Caki2 (cell line): ENCODE measurements around the gene TMEM179. TPM values are rescaled to one million over a fixed set of nuclear protein-coding genes. Genes with fewer than 3 reads are reported as not detected.
"Not testable (repeated sequence)": the region's sequence is repeated elsewhere in the genome, so short reads cannot be mapped to it uniquely, and the experiment has no call there.

ENCODE experiments used
- DNase-seq: peaks from one replicate; pipeline ENCODE4 v3.0.0-alpha.2; 2015; ENCODE audit warnings: low read depth
- in situ Hi-C: cut with HindIII; loops from 2 replicates; pipeline ENCODE4 v1.10.0; 2016; ENCODE audit warnings: low sequenced_read_pairs, low pct_unique_long_range_greater_than_20kb, mixed read lengths
- total RNA-seq: library from RNA; depleted of rRNA; stranded (reverse); fragments of >200 nt; shearing (Covaris generic); gene quantifications from 2 replicates; pipeline ENCODE4 v1.2.3, GENCODE V29; 2014; ENCODE audit warnings: low replicate concordance

The TMEM179 gene
- total RNA-seq, 1 experiment from 2014 or later = 3.1 TPM

- in situ Hi-C loops = no loop called here
- no peak for DNase-seq
Observed at GRCh38 chr14:104591506-104592291, 12.9 kb downstream of the TMEM179 start.

- DNase-seq = no peak
- in situ Hi-C loops = no loop called here
Observed at GRCh38 chr14:104591031-104591430, 13.5 kb downstream of the TMEM179 start.

GRCh38 chr14:104590240-104590965 lies 14.2 kb downstream of the TMEM179 start:
- in situ Hi-C loops = no loop called here
- DNase-seq = no peak

DNA sequence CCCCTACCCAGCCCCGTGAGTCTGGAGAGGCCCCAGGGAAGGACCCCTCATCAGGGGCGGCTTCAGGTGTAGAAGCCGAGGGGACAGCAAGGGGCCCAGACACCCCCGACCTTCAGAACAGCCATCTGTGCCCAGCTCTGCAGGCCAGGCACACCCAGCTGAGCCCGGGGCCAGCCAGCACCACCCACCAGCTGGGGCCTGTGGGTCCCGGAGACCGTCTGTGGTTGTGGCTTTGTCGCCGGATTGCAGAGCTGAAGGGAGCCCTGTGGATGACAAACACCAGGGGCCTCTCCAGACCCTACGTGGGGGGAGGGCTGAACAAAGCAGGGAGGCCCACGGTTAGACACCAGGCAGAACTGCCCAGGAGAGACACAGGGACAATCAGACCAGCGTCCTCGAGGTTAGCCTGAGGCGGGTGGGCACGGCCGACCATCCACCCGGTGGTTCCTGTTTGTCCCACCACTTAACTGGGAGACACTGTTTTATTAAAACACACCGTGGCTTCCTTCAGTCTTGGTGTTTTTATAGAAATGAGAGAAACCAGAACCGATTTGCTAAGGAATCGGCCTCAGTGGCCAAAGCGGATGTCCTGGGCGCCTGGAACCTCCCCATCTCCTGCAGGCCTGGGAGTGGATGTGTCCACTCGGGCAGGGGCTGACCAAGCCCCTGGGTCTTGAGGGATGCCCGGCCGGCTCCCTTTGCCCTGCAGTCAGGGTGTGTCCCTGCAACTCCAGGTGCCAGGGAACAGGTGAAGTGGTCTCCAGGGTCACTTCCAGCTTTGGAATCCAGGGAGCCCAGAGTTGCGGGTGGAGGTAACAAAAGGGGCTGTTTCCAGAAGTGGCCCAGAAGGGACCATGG lies 15.0 kb downstream of the TMEM179 start:
- in situ Hi-C loops = no loop called here

GRCh38 chr14:104588066-104588857 lies 16.3 kb downstream of the TMEM179 start:
- in situ Hi-C loops = no loop called here
- DNase-seq = no peak

More for the DNA sequence above, 15.0 kb downstream of the TMEM179 start:
- no peak for DNase-seq

- no peak for DNase-seq
- in situ Hi-C loops = no loop called here
Observed at GRCh38 chr14:104587641-104588040, 16.9 kb downstream of the TMEM179 start.

DNA sequence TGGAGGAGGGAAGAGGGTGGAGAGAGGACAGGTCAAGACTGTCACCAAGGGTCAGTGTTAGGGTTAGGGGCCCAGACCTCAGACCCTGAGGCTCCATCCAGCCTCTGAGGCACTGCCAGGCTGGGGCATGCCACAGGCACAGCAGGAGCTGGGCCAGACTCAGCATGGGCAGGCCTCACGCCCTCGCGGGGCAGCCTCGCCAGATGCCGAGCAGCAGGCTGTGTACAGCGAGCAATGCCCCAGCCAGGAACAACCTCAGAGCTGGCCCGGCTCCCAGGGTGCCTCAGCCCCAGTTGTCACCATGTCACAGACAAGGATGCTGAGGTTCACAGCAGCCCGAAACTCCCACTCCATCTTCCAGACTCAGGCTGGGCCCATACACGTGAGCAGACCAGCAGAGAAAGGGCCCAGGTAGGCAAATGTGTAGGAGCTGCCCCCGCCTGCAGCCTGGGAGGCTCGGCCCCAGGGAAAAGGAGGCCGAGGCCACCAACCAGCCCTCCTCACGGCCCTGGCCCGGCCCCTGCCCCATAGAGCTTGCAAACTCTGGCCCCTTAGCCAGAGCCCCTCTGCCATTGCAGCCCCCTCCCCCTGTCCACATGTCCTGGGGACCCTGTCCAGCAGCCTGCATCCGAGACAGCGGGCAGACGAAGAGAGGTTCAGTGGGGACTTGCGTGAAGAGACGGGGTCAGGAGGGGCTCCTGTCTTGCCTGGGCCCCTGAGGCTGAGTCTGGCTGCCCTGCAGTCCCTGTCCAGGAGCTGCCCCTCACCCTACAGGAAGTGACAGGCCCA lies 17.5 kb downstream of the TMEM179 start:
- in situ Hi-C loops = no loop called here

DNA sequence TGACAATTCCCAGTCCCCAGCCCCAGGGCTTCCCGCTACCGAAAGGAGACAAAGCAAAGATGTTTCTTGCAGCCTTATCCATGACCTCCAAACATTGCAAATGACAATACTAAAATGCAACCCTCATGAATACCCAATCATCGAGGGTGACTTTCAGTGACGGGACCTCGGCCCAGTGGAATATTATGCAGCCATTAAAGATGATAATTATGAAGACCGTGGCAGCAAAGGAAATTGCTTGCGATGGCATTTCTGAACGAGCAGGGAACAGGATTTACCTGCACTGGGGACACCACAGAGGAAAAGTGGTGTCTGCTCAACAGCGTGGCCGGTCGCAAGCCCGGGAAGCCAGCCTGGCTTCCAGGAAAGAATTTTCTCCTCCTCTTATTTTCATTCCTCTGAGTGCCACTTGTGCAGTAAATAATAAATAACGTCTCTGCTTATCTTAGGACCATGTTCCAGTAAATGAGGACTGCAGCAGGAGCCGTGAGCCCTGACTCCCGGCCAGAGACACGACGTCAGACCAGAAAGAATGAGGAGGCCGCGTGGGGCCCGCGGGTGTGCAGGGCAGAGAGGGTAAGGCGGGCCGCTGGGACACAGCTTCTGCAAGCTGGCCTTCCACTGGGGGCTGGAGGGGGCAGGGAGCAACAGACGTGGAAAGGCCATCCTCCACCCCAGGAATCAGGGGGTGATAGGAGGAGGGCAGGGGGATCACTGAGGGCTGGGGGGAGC lies 18.4 kb downstream of the TMEM179 start:
- DNase-seq = no peak

More for the DNA sequence above, 17.5 kb downstream of the TMEM179 start:
- no peak for DNase-seq

GRCh38 chr14:104584557-104584956 lies 20.0 kb downstream of the TMEM179 start:
- in situ Hi-C loops = no loop called here

More for the DNA sequence above, 18.4 kb downstream of the TMEM179 start:
- in situ Hi-C loops = no loop called here

DNA sequence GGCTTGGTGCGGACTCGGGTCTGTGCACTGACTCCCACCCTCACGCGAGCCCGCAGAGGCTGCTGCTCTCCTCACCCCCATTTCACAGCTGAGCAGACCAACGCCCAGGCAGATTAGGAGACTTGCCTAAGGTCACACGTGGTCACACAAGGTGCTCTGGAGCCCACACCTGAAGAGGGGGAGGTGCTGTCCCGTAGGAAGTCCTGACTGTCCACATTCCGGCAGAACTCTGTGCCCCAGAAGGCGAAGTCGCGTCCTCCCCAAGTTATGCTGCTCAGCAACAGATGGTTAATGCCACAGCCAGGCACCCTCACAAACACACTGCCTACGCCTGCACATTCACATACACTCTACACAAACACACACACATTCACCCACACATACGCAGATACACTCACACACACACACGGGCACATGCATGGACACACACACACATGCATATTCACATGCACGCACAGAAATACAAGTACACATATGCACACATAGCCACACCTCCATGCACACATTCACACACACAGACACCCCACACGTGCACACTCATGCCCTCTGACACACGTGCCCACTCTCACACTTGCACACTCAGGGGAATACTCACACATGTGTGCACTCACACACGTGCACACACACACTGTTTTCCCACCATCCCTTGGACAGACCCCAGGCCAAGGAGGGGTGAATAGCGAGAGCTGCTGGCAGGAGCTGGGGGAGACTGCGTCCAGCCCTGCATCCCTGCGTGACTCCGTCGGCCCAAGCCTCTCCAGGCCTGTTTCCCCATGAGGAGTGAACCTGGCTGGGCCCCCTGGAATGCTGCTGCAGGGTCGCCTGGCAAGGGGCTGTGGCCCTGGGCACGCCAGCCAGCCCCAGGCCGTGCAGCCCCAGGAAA lies 20.9 kb downstream of the TMEM179 start:
- DNase-seq = no peak
- in situ Hi-C loops = no loop called here

More at GRCh38 chr14:104584557-104584956, 20.0 kb downstream of the TMEM179 start:
- DNase-seq = no peak

- in situ Hi-C loops = no loop called here
- no peak for DNase-seq
Observed at GRCh38 chr14:104582662-104583061, 21.9 kb downstream of the TMEM179 start.

GRCh38 chr14:104582005-104582404 lies 22.6 kb downstream of the TMEM179 start:
- in situ Hi-C loops = no loop called here
- DNase-seq = no peak

DNA sequence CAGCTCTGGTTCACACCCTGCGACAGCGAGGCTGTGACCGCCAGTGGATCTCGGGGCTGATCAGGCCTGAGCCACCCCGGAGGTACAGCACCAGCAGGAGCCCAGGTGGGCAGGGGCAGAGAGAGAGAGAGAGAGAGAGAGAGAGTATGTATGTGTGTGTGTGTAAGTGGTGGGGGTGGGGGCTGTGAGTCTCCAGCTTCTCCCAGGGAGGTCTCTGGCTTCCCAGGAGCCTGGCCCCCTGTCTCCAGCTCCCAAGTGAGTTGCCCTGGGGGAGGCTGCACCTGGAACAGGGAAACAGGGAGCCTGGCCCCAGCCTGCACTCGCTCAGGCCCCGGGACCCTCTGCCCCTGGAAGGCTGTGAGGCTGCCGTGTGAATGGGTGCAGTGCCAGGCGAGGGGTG lies 23.1 kb downstream of the TMEM179 start:
- in situ Hi-C loops = no loop called here
- DNase-seq = no peak

GRCh38 chr14:104580961-104581360 lies 23.6 kb downstream of the TMEM179 start:
- DNase-seq = no peak
- in situ Hi-C loops = no loop called here

DNA sequence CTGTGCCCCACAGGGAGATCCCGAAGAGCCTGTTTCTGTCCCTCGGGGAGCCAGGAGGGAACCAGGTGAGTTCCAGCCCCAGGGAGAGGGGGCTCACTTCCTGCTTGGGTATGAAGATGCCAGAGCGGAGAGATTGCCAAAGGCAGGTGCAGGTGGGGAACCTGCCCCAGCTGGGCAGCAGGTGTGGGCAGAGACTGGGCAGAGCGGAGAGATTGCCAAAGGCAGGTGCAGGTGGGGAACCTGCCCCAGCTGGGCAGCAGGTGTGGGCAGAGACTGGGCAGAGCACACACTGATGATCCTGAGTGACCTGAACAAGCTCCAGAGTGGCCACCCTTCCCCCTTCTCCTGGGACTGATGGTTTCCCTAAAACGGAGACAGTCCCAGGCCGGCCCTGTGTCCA lies 24.6 kb downstream of the TMEM179 start:
- DNase-seq, in situ Hi-C loops: not testable (repeated sequence)

DNA sequence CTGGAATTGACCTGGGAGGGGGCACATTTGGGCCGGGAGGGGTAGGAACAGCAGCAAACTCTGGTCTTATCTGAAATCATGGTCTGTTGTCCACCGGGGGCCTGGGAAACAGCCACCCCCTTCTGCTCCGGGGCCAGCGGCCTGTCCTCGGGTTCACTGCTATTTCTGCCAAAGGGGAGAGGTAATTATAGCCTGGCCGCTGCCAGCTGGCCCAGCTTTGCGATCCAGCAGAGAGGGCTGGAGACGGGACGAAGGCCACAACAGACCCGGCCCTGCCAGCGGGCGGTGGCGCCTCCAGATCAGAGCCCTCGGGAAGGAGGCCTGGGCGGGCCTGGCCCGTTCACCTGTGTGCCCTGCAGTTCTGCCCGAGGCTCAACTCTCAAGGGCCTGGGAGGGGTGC lies 25.1 kb downstream of the TMEM179 start, which contains the start of gene C14orf180:
C14orf180 (plus strand) TSS at position 258 of the 400 bp plus-strand sequence. CDS start 6,667 bp downstream, outside the sequence.
- DNase-seq = no peak
- in situ Hi-C loops = no loop called here
